ENCODE results near the gene ACSS1. TPM values are rescaled to one million over a fixed set of nuclear protein-coding genes. Genes with fewer than 3 reads are reported as not detected.
A peak's percentile ranks its signal among the peaks of the same experiment; 100 is the strongest.

The ACSS1 gene
- total and polyA plus RNA-seq, 7 donors: 20.1 to 41.0 (median 27.1) TPM

DNA sequence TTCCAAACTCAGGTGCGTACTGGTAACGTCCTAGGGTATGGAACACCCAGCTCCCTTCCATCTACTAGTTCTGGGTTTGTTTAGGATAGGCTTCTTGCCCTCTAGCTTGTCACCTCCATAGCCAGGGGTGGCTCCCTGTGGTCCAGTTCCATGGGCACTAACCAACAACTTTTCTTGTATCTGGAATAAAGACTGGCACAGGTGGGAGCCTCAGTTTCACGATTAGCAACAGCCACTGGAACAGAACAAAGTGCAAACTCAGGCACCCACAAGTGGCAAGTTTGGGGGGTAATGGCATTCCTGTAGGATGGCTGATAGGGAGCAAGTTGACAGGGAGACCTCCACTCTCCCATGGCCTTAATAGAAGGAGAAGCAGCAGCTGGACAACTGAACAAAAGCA, 59.8 kb downstream of the ACSS1 start:
- Histone ChIP-seq H3K4me1 (peaks cover 0 to 57% (median 47%) of the 10 kb centered on the region in 4 donors), H3K27me3 (no peaks in the 10 kb centered on the region), H3K36me3 (no peaks in the 10 kb centered on the region), H3K9me3 (no peaks in the 10 kb centered on the region), H3K4me3 (no peak overlapping the region), H3K27ac (peak overlapping the region; percentile 37 to 69 (median 63))
- WGBS, 2 donors: 85 to 92% methylated on average over 3 of the region's 3 CpGs
- peak; percentile 25 for DNase-seq
- TF ChIP-seq, protein P1, sequence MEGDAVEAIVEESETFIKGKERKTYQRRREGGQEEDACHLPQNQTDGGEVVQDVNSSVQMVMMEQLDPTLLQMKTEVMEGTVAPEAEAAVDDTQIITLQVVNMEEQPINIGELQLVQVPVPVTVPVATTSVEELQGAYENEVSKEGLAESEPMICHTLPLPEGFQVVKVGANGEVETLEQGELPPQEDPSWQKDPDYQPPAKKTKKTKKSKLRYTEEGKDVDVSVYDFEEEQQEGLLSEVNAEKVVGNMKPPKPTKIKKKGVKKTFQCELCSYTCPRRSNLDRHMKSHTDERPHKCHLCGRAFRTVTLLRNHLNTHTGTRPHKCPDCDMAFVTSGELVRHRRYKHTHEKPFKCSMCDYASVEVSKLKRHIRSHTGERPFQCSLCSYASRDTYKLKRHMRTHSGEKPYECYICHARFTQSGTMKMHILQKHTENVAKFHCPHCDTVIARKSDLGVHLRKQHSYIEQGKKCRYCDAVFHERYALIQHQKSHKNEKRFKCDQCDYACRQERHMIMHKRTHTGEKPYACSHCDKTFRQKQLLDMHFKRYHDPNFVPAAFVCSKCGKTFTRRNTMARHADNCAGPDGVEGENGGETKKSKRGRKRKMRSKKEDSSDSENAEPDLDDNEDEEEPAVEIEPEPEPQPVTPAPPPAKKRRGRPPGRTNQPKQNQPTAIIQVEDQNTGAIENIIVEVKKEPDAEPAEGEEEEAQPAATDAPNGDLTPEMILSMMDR (IDR thresholded peaks at IDR 0.05): no peak
- TF ChIP-seq EP300 (IDR thresholded peaks at IDR 0.05) (no peak), POLR2AphosphoS5 (IDR thresholded peaks at IDR 0.05) (no peak), POLR2A (IDR thresholded peaks at IDR 0.05) (no peak)
- intact Hi-C loops (cut with DNase I): loop anchor here (5.0 kb wide), 1 partner anchor 39 kb away; no protein-coding TSS in a partner anchor

DNA sequence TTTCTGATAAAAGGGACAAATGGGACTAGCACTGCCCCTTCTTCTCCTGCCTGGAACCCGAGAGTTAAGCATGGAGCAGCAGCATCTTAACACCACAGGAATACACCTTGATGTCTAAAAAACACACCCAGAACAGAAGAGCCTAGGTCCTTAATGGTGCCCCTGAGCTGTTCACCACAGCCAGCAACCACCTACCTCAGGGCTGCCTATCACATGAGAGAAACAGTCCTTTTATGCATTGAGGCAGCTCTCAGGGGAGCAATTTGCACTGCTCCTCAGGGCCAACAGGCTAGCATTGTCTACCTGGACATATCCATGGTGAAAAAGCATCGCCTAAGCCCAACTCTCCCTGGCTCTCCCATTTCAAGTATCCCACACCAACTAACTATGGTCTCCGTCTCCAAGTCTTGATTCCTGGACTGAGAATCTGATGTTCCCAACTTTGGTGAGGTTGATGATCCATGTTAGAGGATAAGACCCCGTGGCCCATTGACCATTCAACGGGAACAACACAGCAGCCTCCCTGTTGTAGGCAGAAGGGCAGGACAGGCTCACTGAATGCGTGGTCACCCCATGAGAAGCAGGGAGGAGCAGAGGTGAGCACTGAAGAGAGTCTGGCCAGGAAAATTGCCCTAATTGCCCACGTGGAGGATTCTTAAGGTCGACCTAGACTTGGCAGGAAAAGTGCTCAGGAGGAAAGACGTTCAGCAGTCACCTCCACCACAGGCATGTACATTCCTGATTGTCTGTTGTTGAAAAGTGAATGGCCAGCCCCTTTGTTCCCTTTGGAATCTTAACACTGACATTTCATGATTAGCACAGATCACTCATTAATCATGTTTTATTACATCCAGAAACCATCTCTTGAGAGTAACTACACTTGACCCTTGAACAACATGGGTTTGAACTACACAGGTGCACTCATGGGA, 61.2 kb downstream of the ACSS1 start:
- H3K4me3 ChIP-seq: no peak overlapping the region
- H3K4me1 ChIP-seq: peaks cover 0 to 62% (median 52%) of the 10 kb centered on the region in 4 donors
- no peaks in the 10 kb centered on the region for H3K9me3 ChIP-seq
- peak; percentile 44 for DNase-seq
- H3K27ac ChIP-seq: peak overlapping the region in 3 of 4 donors; percentile 65 to 90 (median 86)
- TF ChIP-seq EP300 (IDR thresholded peaks at IDR 0.05): no peak
- TF ChIP-seq, protein P1 (IDR thresholded peaks at IDR 0.05): no peak
- TF ChIP-seq POLR2A (IDR thresholded peaks at IDR 0.05): no peak
- TF ChIP-seq POLR2AphosphoS5 (IDR thresholded peaks at IDR 0.05): no peak
- intact Hi-C loops (cut with DNase I): loop anchor here (5.0 kb wide), 1 partner anchor 41 kb away; no protein-coding TSS in a partner anchor
- no peaks in the 10 kb centered on the region for H3K27me3 ChIP-seq
- 66 to 71% methylated on average over 9 of the region's 9 CpGs for WGBS, 2 donors
- no peaks in the 10 kb centered on the region for H3K36me3 ChIP-seq

- Histone ChIP-seq H3K36me3 (no peaks in the 10 kb centered on the region), H3K27me3 (no peaks in the 10 kb centered on the region), H3K4me1 (peaks cover 0 to 69% (median 58%) of the 10 kb centered on the region in 4 donors), H3K9me3 (no peaks in the 10 kb centered on the region), H3K27ac (peak overlapping the region; percentile 9 to 90 (median 76)), H3K4me3 (no peak overlapping the region)
- peak; percentile 68 for DNase-seq
- WGBS, 2 donors: 78 to 81% methylated on average over 9 of the region's 9 CpGs
- intact Hi-C loops (cut with DNase I): loop anchor here (5.0 kb wide), 1 partner anchor 41 kb away; no protein-coding TSS in a partner anchor
- TF ChIP-seq POLR2AphosphoS5 (IDR thresholded peaks at IDR 0.05) (peak in 3 of 4 donors; percentile 15 to 54 (median 36)), EP300 (IDR thresholded peaks at IDR 0.05) (no peak)
Measured at GRCh38 chr20:24995741-24996448, 62.0 kb downstream of the ACSS1 start.

- Histone ChIP-seq H3K9me3 (no peaks in the 10 kb centered on the region), H3K27me3 (no peaks in the 10 kb centered on the region), H3K4me1 (peaks cover 0 to 59% (median 51%) of the 10 kb centered on the region in 4 donors), H3K27ac (peak overlapping the region; percentile 52 to 93 (median 88)), H3K36me3 (no peaks in the 10 kb centered on the region), H3K4me3 (peak overlapping the region in 3 of 4 donors; percentile 21 to 30 (median 22))
- TF ChIP-seq, protein P1 (IDR thresholded peaks at IDR 0.05): peak; percentile 92 to 95 (median 92)
- TF ChIP-seq EP300 (IDR thresholded peaks at IDR 0.05): no peak
- peak; percentile 56 to 79 (median 66) for TF ChIP-seq POLR2AphosphoS5 (IDR thresholded peaks at IDR 0.05)
- no peak for TF ChIP-seq POLR2A (IDR thresholded peaks at IDR 0.05)
- peak; percentile 95 for DNase-seq
- WGBS, 2 donors: 38 to 49% methylated on average over 20 of the region's 20 CpGs
- intact Hi-C loops (cut with DNase I): loop anchor here (1.0 to 5.0 kb wide), 3 partner anchors 43 to 203 kb away; partner anchors contain the start of gene ENTPD6
Measured at GRCh38 chr20:24994470-24995368, 63.2 kb downstream of the ACSS1 start.
